GM12892 (cell line): ENCODE data around the gene KAT7.

ENCODE experiments used
- POLR2A ChIP-seq: IDR thresholded peaks from 2 replicates; pipeline ENCODE4 v1.6.1; 2011; ENCODE audit warnings: low read depth, low read length, control low read depth
- POLR2AphosphoS5 ChIP-seq: IDR thresholded peaks from 2 replicates; pipeline ENCODE4 v1.6.1; 2011; ENCODE audit warnings: low read depth, low read length, control low read depth

- TF ChIP-seq POLR2A (no peak), POLR2AphosphoS5 (no peak)
Measured at GRCh38 chr17:49764559-49765180, 23.8 kb upstream of the KAT7 start.
